Mesenchymal stem cell (in vitro differentiated cells and primary cell): ENCODE data around the gene TCF7L1.

ENCODE experiments used
- DNase-seq: peaks from one replicate; pipeline ENCODE4 v3.0.0-alpha.2; 2013
- H2AFZ ChIP-seq: one replicate; pipeline ENCODE4 v1.6.1; 2013; ENCODE audit warnings: low read depth, mild to moderate bottlenecking, control low read depth, inconsistent platforms, low read length, moderate library complexity
- H2AK5ac ChIP-seq: 2 replicates; pipeline ENCODE4 v1.6.1; 2013; ENCODE audit warnings: low read length, moderate library complexity, mild to moderate bottlenecking, inconsistent platforms; ENCODE audit not compliant: severe bottlenecking
- H2BK120ac ChIP-seq: one replicate; pipeline ENCODE4 v1.6.1; 2013; ENCODE audit warnings: low read depth, mild to moderate bottlenecking, inconsistent platforms, low read length, moderate library complexity
- H2BK12ac ChIP-seq, 2 experiments: one replicate each; pipeline ENCODE4 v1.6.1; 2013; ENCODE audit warnings: inconsistent platforms in 2 of 2, low read length in 2 of 2, mild to moderate bottlenecking in 2 of 2, moderate library complexity in 2 of 2, control low read depth in 1 of 2
- H2BK15ac ChIP-seq: one replicate; pipeline ENCODE4 v1.6.1; 2013; ENCODE audit warnings: mild to moderate bottlenecking, low read depth, inconsistent platforms; ENCODE audit not compliant: poor library complexity, severe bottlenecking
- H2BK5ac ChIP-seq: 2 replicates; pipeline ENCODE4 v1.6.1; 2013; ENCODE audit warnings: low read depth, mild to moderate bottlenecking, low read length, control low read depth, inconsistent platforms; ENCODE audit not compliant: poor library complexity, severe bottlenecking
- H3K14ac ChIP-seq, 2 experiments: one replicate each; pipeline ENCODE4 v1.6.1; 2013; ENCODE audit warnings: inconsistent platforms in 2 of 2, low read length in 2 of 2, control low read depth in 1 of 2, mild to moderate bottlenecking in 1 of 2, moderate library complexity in 1 of 2
- H3K18ac ChIP-seq, 2 experiments: one replicate each; pipeline ENCODE4 v1.6.1; 2013; ENCODE audit warnings: inconsistent platforms in 2 of 2, low read length in 2 of 2, control low read depth in 1 of 2, low read depth in 1 of 2, mild to moderate bottlenecking in 1 of 2
- H3K23ac ChIP-seq, 2 experiments: one replicate each; pipeline ENCODE4 v1.6.1; 2013; ENCODE audit warnings: inconsistent platforms in 2 of 2, low read length in 2 of 2, mild to moderate bottlenecking in 2 of 2, moderate library complexity in 2 of 2, control low read depth in 1 of 2
- H3K27ac ChIP-seq: 2 replicates; pipeline ENCODE4 v1.5.1; 2013; ENCODE audit warnings: mild to moderate bottlenecking, moderate library complexity, low read length, control low read depth, inconsistent platforms; ENCODE audit not compliant: poor library complexity, severe bottlenecking
- H3K27me3 ChIP-seq, 2 experiments: 2 replicates each; pipeline versions ENCODE4 v1.6.1 to v1.7.0; 2013; ENCODE audit warnings: low read length in 2 of 2, mild to moderate bottlenecking in 2 of 2, moderate library complexity in 2 of 2, control low read depth in 1 of 2, inconsistent platforms in 1 of 2; ENCODE audit not compliant: control insufficient read depth in 1 of 2, insufficient read depth in 1 of 2
- H3K36me3 ChIP-seq, 2 experiments: 2 replicates each; pipeline versions ENCODE4 v1.6.1 to v1.7.0; 2013; ENCODE audit warnings: low read length in 2 of 2, control low read depth in 1 of 2, inconsistent platforms in 1 of 2, low read depth in 1 of 2, mild to moderate bottlenecking in 1 of 2; ENCODE audit not compliant: insufficient read depth in 2 of 2, control insufficient read depth in 1 of 2
- H3K4ac ChIP-seq, 2 experiments: one replicate each; pipeline ENCODE4 v1.6.1; 2013; ENCODE audit warnings: inconsistent platforms in 2 of 2, low read length in 2 of 2, mild to moderate bottlenecking in 2 of 2, moderate library complexity in 2 of 2, control low read depth in 1 of 2, low read depth in 1 of 2
- H3K4me1 ChIP-seq: 2 replicates; pipeline ENCODE4 v1.6.1; 2013; ENCODE audit warnings: low read depth, low read length, control low read depth; ENCODE audit not compliant: control insufficient read depth, insufficient read depth
- H3K4me2 ChIP-seq: 2 replicates; pipeline ENCODE4 v1.6.1; 2013; ENCODE audit warnings: low read length, mild to moderate bottlenecking, inconsistent platforms; ENCODE audit not compliant: poor library complexity, severe bottlenecking
- H3K4me3 ChIP-seq, 2 experiments: 2 replicates each; pipeline versions ENCODE4 v1.5.1 to v1.7.0; 2013; ENCODE audit warnings: low read length in 2 of 2, mild to moderate bottlenecking in 2 of 2, control low read depth in 1 of 2, low read depth in 1 of 2; ENCODE audit not compliant: insufficient read depth in 1 of 2
- H3K79me1 ChIP-seq: replicated peaks from 2 replicates; pipeline ENCODE4 v1.6.1; 2013; ENCODE audit warnings: mild to moderate bottlenecking, control low read depth, low read length, inconsistent platforms; ENCODE audit not compliant: poor library complexity, severe bottlenecking
- H3K9ac ChIP-seq: 2 replicates; pipeline ENCODE4 v1.7.0; 2013; ENCODE audit warnings: mild to moderate bottlenecking, low read length, moderate library complexity
- H3K9me3 ChIP-seq: 2 replicates; pipeline ENCODE4 v1.7.0; 2013; ENCODE audit warnings: mild to moderate bottlenecking, low read length; ENCODE audit not compliant: control insufficient read depth
- H4K8ac ChIP-seq: one replicate; pipeline ENCODE4 v1.6.1; 2013; ENCODE audit warnings: inconsistent platforms, mild to moderate bottlenecking, low read length, moderate library complexity
- H4K91ac ChIP-seq: one replicate; pipeline ENCODE4 v1.6.1; 2013; ENCODE audit warnings: mild to moderate bottlenecking, low read length, inconsistent platforms
- WGBS: methylation state at CpG from one replicate; pipeline ENCODE4 v1.1.7; 2013; ENCODE audit warnings: mixed read lengths; 5-methylcytosine and 5-hydroxymethylcytosine counted together

Gene TCF7L1

DNA sequence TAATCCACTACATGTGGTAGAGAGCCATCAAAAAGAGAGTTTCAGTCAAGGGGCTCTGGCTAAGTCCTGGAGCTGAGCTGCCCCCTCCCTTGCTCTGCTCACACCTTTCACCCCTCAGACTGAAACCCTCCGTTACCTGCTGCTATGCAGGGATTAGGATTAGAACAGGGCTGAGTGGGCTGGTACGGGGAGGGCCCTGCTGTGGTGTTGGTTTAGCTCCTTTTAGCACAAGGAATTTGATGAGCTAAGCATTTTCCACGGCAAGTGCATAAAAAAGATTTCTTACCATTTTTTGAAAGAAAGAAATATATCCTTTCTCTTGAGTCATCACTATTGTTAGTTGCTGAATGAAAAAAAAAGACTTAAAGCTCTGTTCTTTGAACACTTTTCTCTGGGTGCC lies 46.3 kb downstream of the TCF7L1 start:
- Histone ChIP-seq H3K4me2 (no peak overlapping the region), H3K4me3 (no peak overlapping the region), H3K23ac (no peak overlapping the region), H2BK15ac (no peak overlapping the region), H3K4ac (no peak overlapping the region), H2BK12ac (no peak overlapping the region), H3K14ac (no peak overlapping the region), H2AK5ac (peak overlapping the region; percentile 60), H3K27me3 (no peaks in the 10 kb centered on the region), H2BK5ac (no peak overlapping the region), H3K18ac (no peak overlapping the region), H3K9ac (no peak overlapping the region), H3K79me1 (peaks cover 18% of the 10 kb centered on the region), H4K8ac (no peak overlapping the region), H2AFZ (no peak overlapping the region), H3K9me3 (no peaks in the 10 kb centered on the region), H4K91ac (no peak overlapping the region), H3K36me3 (no peaks in the 10 kb centered on the region), H3K4me1 (peaks cover 33% of the 10 kb centered on the region), H2BK120ac (no peak overlapping the region), H3K27ac (peak overlapping the region; percentile 64)
- no peak for DNase-seq
- 63% methylated on average over 1 of the region's 3 CpGs for WGBS

DNA sequence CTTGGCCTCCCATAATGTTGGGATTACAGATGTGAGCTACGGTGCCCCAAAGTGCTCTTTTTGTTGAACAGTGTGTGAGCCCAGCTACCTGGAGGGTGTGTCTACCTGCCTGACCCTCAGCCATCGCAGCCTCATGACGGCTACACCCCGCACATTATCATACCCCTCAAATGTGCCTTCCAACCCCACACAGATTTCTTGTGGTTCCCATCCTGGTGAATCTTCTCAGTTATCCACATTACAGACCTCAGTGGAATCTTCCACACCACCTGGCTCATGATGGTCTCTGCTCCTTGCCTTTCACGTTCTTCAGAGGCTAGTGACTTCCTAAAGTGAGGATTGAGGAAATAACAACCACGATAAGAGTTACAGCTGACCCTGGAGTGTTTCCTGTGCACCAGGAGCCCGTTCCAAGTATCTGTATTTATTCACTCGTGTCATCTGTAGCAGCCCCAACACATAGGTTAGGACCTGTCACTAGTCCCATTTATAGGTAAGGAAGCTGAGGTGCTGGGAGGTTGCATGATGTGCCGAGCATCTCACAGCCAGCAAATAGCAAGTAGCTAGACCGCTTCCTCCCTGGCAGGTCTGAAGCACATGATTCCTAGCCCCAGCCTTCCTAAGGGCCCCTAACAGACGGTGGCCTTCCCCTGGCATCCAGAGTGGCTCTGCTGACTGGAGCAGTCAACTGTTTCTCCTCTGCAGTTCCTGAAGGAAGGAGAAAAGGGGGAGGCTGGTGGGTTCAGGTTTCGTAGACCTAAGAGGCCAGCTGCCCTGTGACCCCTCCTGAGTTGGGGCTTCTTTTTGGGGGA lies 47.3 kb downstream of the TCF7L1 start:
- Histone ChIP-seq H3K14ac (no peak overlapping the region), H2BK15ac (no peak overlapping the region), H3K4me2 (no peak overlapping the region), H3K4ac (no peak overlapping the region), H2BK12ac (no peak overlapping the region), H2AFZ (no peak overlapping the region), H3K18ac (no peak overlapping the region), H4K8ac (no peak overlapping the region), H3K4me1 (peaks cover 33% of the 10 kb centered on the region), H2AK5ac (peak overlapping the region; percentile 54), H3K23ac (no peak overlapping the region), H3K4me3 (no peak overlapping the region), H3K27ac (no peak overlapping the region), H3K27me3 (no peaks in the 10 kb centered on the region), H3K79me1 (peaks cover 13% of the 10 kb centered on the region), H2BK5ac (no peak overlapping the region), H4K91ac (no peak overlapping the region), H2BK120ac (no peak overlapping the region), H3K36me3 (no peaks in the 10 kb centered on the region), H3K9me3 (no peaks in the 10 kb centered on the region), H3K9ac (no peak overlapping the region)
- WGBS = 81% methylated on average over 12 of the region's 12 CpGs
- no peak for DNase-seq

DNA sequence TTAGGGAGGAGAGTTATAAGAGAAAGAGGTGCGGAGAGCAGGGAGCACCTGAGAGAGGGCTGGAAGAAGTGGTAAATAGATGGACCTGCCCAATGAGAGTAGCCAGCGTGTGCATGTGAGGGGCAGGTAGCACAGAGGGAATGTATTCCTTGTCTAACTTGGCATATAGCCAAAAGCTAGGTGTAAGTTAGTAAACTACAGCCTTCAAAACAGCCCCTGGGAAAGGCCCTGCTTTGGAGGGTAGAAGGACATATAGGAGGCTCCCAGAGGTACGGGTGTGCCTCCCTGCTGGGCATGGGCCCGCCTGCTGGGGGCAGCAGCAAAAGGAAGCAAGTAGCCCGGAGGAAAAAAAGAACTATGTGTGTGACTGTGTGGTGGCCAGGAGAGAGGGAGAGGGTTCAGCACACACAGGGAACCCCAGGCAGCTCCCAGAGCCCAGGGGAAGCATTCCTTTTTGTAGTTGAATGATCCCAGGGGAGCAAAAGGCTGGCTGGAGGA lies 48.0 kb downstream of the TCF7L1 start:
- peaks cover 32% of the 10 kb centered on the region for H3K4me1 ChIP-seq
- no peak overlapping the region for H3K18ac ChIP-seq
- no peak overlapping the region for H3K4me3 ChIP-seq
- no peaks in the 10 kb centered on the region for H3K36me3 ChIP-seq
- H3K9me3 ChIP-seq = no peaks in the 10 kb centered on the region
- H3K27ac ChIP-seq = no peak overlapping the region
- no peak overlapping the region for H2BK5ac ChIP-seq
- no peak overlapping the region for H4K8ac ChIP-seq
- H3K23ac ChIP-seq = no peak overlapping the region
- no peak overlapping the region for H3K4ac ChIP-seq
- no peak overlapping the region for H2BK12ac ChIP-seq
- peaks cover 13% of the 10 kb centered on the region for H3K79me1 ChIP-seq
- 77% methylated on average over 5 of the region's 5 CpGs for WGBS
- no peak overlapping the region for H3K9ac ChIP-seq
- H2BK15ac ChIP-seq = no peak overlapping the region
- H2AK5ac ChIP-seq = peak overlapping the region; percentile 8
- no peak for DNase-seq
- no peak overlapping the region for H3K4me2 ChIP-seq
- no peak overlapping the region for H2AFZ ChIP-seq
- no peaks in the 10 kb centered on the region for H3K27me3 ChIP-seq
- no peak overlapping the region for H3K14ac ChIP-seq
- no peak overlapping the region for H2BK120ac ChIP-seq
- H4K91ac ChIP-seq = no peak overlapping the region

DNA sequence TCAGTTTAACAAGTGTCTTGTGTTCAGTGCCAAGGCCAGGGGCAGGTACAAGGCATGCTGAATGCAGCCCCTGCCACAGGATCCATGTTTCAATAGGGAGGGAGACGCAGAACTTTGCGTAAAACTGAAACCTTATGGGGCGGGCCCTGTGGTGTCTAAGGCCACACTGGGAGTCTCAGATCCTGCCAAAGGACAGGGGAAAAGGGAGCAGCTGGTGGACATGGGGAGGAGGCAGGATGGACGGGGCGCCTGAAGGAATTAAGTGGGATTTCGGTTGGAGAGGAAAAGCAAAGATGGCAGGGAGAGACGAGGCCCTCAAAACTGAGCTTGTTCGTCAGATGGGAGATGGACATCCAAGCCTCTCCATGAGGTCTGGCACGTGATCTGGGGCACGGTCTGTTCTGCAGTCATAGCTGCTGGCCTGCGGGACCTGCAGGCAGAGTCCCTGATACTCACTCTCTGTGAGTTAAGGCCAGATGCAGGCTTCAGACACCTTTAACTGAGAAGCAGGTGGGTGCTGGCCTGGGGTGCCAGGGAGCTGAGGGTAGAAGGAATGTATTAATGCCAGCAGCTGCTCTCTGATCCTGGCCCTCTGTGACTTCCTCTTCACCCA lies 48.8 kb downstream of the TCF7L1 start:
- Histone ChIP-seq H3K23ac (no peak overlapping the region), H3K9ac (no peak overlapping the region), H2BK5ac (no peak overlapping the region), H3K27ac (no peak overlapping the region), H3K4me3 (no peak overlapping the region), H3K14ac (no peak overlapping the region), H2AFZ (no peak overlapping the region), H4K8ac (no peak overlapping the region), H4K91ac (no peak overlapping the region), H3K4me1 (peaks cover 32% of the 10 kb centered on the region), H2AK5ac (no peak overlapping the region), H3K9me3 (no peaks in the 10 kb centered on the region), H2BK120ac (no peak overlapping the region), H2BK15ac (no peak overlapping the region), H3K4me2 (no peak overlapping the region), H3K36me3 (no peaks in the 10 kb centered on the region), H3K4ac (no peak overlapping the region), H2BK12ac (no peak overlapping the region), H3K18ac (no peak overlapping the region), H3K27me3 (no peaks in the 10 kb centered on the region), H3K79me1 (peaks cover 10% of the 10 kb centered on the region)
- WGBS = 95% methylated on average over 11 of the region's 11 CpGs
- DNase-seq = no peak
